GM23338 (cell line): Measurements from ENCODE around the gene JARID2. TPM values are rescaled to one million over a fixed set of nuclear protein-coding genes. Genes with fewer than 3 reads are reported as not detected.

Source experiments
- JUNB ChIP-seq: IDR thresholded peaks from one replicate; pipeline ENCODE4 v1.6.1; 2016; ENCODE audit warnings: antibody characterized with exemption; ENCODE audit not compliant: unreplicated experiment
- REST ChIP-seq: IDR thresholded peaks from one replicate; pipeline ENCODE4 v1.6.1; 2018; ENCODE audit warnings: antibody characterized with exemption; ENCODE audit not compliant: unreplicated experiment
- ZNF114 ChIP-seq: fragments of 250-450 bp; sonication (Bioruptor Pico); IDR thresholded peaks from 2 replicates; pipeline ENCODE4 v1.5.0; 2020; ENCODE audit warnings: mild to moderate bottlenecking, moderate library complexity
- ZNF331 ChIP-seq: fragments of 250-450 bp; sonication (Bioruptor Pico); IDR thresholded peaks from 2 replicates; pipeline ENCODE4 v1.5.0; 2020; ENCODE audit warnings: low read depth, mild to moderate bottlenecking, moderate library complexity
- polyA plus RNA-seq: library from polyadenylated mRNA; unstranded; fragments of >200 nt; fragmentation: Nextera tagmentation; extraction: Ambion mirVana; gene quantifications from 2 replicates; pipeline ENCODE4 v1.2.1, GENCODE V29; 2016
- total RNA-seq: library from RNA; depleted of rRNA; stranded (reverse); fragments of >200 nt; shearing (Covaris generic); gene quantifications from 2 replicates; pipeline ENCODE4 v1.2.3, GENCODE V29; 2014
- TF ChIP-seq, protein P1 (sequence below): fragments of 250-450 bp; sonication (Bioruptor Pico); IDR thresholded peaks from 2 replicates; pipeline ENCODE4 v1.5.0; 2020; ENCODE audit warnings: mild to moderate bottlenecking, moderate library complexity
- TF ChIP-seq, protein P2 (sequence below), 2 experiments: fragments of 200-600 bp in 1 of 2; sonication (generic) in 1 of 2; conservative IDR thresholded peaks; 2 replicates each; pipeline versions ENCODE4 v1.5.1 to v1.6.1; 2016 to 2017; ENCODE audit warnings: antibody characterized with exemption in 2 of 2, low read depth in 2 of 2, mild to moderate bottlenecking in 2 of 2, moderate library complexity in 1 of 2

The JARID2 gene
- total and polyA plus RNA-seq, 2 experiments from 2014 or later = 92.8 to 196 TPM

- TF ChIP-seq, protein P1, sequence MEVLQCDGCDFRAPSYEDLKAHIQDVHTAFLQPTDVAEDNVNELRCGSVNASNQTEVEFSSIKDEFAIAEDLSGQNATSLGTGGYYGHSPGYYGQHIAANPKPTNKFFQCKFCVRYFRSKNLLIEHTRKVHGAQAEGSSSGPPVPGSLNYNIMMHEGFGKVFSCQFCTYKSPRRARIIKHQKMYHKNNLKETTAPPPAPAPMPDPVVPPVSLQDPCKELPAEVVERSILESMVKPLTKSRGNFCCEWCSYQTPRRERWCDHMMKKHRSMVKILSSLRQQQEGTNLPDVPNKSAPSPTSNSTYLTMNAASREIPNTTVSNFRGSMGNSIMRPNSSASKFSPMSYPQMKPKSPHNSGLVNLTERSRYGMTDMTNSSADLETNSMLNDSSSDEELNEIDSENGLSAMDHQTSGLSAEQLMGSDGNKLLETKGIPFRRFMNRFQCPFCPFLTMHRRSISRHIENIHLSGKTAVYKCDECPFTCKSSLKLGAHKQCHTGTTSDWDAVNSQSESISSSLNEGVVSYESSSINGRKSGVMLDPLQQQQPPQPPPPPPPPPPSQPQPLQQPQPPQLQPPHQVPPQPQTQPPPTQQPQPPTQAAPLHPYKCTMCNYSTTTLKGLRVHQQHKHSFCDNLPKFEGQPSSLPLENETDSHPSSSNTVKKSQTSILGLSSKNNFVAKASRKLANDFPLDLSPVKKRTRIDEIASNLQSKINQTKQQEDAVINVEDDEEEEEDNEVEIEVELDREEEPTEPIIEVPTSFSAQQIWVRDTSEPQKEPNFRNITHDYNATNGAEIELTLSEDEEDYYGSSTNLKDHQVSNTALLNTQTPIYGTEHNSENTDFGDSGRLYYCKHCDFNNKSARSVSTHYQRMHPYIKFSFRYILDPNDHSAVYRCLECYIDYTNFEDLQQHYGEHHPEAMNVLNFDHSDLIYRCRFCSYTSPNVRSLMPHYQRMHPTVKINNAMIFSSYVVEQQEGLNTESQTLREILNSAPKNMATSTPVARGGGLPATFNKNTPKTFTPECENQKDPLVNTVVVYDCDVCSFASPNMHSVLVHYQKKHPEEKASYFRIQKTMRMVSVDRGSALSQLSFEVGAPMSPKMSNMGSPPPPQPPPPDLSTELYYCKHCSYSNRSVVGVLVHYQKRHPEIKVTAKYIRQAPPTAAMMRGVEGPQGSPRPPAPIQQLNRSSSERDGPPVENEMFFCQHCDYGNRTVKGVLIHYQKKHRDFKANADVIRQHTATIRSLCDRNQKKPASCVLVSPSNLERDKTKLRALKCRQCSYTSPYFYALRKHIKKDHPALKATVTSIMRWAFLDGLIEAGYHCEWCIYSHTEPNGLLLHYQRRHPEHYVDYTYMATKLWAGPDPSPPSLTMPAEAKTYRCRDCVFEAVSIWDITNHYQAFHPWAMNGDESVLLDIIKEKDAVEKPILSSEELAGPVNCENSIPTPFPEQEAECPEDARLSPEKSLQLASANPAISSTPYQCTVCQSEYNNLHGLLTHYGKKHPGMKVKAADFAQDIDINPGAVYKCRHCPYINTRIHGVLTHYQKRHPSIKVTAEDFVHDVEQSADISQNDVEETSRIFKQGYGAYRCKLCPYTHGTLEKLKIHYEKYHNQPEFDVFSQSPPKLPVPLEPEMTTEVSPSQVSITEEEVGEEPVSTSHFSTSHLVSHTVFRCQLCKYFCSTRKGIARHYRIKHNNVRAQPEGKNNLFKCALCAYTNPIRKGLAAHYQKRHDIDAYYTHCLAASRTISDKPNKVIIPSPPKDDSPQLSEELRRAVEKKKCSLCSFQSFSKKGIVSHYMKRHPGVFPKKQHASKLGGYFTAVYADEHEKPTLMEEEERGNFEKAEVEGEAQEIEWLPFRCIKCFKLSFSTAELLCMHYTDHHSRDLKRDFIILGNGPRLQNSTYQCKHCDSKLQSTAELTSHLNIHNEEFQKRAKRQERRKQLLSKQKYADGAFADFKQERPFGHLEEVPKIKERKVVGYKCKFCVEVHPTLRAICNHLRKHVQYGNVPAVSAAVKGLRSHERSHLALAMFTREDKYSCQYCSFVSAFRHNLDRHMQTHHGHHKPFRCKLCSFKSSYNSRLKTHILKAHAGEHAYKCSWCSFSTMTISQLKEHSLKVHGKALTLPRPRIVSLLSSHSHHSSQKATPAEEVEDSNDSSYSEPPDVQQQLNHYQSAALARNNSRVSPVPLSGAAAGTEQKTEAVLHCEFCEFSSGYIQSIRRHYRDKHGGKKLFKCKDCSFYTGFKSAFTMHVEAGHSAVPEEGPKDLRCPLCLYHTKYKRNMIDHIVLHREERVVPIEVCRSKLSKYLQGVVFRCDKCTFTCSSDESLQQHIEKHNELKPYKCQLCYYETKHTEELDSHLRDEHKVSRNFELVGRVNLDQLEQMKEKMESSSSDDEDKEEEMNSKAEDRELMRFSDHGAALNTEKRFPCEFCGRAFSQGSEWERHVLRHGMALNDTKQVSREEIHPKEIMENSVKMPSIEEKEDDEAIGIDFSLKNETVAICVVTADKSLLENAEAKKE (CRISPR knock-in tag) = no peak
- TF ChIP-seq ZNF114 (CRISPR knock-in tag) (no peak), JUNB (no peak), REST (no peak), ZNF331 (CRISPR knock-in tag) (no peak)
- TF ChIP-seq, protein P2, sequence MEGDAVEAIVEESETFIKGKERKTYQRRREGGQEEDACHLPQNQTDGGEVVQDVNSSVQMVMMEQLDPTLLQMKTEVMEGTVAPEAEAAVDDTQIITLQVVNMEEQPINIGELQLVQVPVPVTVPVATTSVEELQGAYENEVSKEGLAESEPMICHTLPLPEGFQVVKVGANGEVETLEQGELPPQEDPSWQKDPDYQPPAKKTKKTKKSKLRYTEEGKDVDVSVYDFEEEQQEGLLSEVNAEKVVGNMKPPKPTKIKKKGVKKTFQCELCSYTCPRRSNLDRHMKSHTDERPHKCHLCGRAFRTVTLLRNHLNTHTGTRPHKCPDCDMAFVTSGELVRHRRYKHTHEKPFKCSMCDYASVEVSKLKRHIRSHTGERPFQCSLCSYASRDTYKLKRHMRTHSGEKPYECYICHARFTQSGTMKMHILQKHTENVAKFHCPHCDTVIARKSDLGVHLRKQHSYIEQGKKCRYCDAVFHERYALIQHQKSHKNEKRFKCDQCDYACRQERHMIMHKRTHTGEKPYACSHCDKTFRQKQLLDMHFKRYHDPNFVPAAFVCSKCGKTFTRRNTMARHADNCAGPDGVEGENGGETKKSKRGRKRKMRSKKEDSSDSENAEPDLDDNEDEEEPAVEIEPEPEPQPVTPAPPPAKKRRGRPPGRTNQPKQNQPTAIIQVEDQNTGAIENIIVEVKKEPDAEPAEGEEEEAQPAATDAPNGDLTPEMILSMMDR (conservative IDR thresholded peaks at IDR 0.05; ENCODE audit: low read depth in 2 of 2) = no peak
Measured at GRCh38 chr6:15372932-15373331, 127.1 kb downstream of the JARID2 start (continued).
